GM18858 (cell line): ENCODE data around the gene BRI3.
A peak's percentile ranks its signal among the peaks of the same experiment; 100 is the strongest.

Source experiments
- ATAC-seq: cut with Tn5 transposase; IDR thresholded peaks from one replicate; pipeline ENCODE4 v1.9.1; 2021; ENCODE audit not compliant: unreplicated experiment

BRI3 gene

GRCh38 chr7:98280791-98281756 is at the start of gene BRI3:
BRI3 (plus strand) TSS chr7:98281686; CDS start chr7:98281796, 110 bp downstream.
- ATAC-seq, result peak; percentile 57

- ATAC-seq, result no peak
Measured at GRCh38 chr7:98232263-98232585, 49.3 kb upstream of the BRI3 start.

- no peak for ATAC-seq
Measured at GRCh38 chr7:98232799-98233198, 48.7 kb upstream of the BRI3 start.

GRCh38 chr7:98233219-98234070 is 48.0 kb upstream of the BRI3 start:
- ATAC-seq, result no peak

GRCh38 chr7:98234429-98235147 is 46.9 kb upstream of the BRI3 start:
- ATAC-seq, result no peak

GRCh38 chr7:98235901-98236300 is 45.6 kb upstream of the BRI3 start:
- no peak for ATAC-seq

GRCh38 chr7:98236355-98237185 is 44.9 kb upstream of the BRI3 start:
- ATAC-seq, result no peak

GRCh38 chr7:98238076-98238475 is 43.4 kb upstream of the BRI3 start:
- ATAC-seq, result no peak

- no peak for ATAC-seq
Measured at GRCh38 chr7:98238976-98239375, 42.5 kb upstream of the BRI3 start.

- ATAC-seq, result no peak
Measured at GRCh38 chr7:98240961-98241673, 40.4 kb upstream of the BRI3 start.

GRCh38 chr7:98241674-98242241 is 39.7 kb upstream of the BRI3 start:
- no peak for ATAC-seq

GRCh38 chr7:98242342-98242741 is 39.1 kb upstream of the BRI3 start:
- no peak for ATAC-seq

GRCh38 chr7:98242934-98243333 is 38.6 kb upstream of the BRI3 start:
- ATAC-seq, result no peak

GRCh38 chr7:98244871-98245270 is 36.6 kb upstream of the BRI3 start:
- no peak for ATAC-seq

GRCh38 chr7:98248156-98248555 is 33.3 kb upstream of the BRI3 start:
- ATAC-seq, result no peak

GRCh38 chr7:98249106-98249505 is 32.4 kb upstream of the BRI3 start:
- no peak for ATAC-seq

- ATAC-seq, result no peak
Measured at GRCh38 chr7:98250789-98251188, 30.7 kb upstream of the BRI3 start.

- no peak for ATAC-seq
Measured at GRCh38 chr7:98251231-98251600, 30.3 kb upstream of the BRI3 start.

GRCh38 chr7:98251601-98252424 is 29.7 kb upstream of the BRI3 start, which contains the start of gene TECPR1:
TECPR1 (minus strand) TSS chr7:98252232; CDS start chr7:98246146, 6,086 bp downstream.
- ATAC-seq, result peak; percentile 97
